ENCODE results near the gene ADD3.

The ADD3 gene

DNA sequence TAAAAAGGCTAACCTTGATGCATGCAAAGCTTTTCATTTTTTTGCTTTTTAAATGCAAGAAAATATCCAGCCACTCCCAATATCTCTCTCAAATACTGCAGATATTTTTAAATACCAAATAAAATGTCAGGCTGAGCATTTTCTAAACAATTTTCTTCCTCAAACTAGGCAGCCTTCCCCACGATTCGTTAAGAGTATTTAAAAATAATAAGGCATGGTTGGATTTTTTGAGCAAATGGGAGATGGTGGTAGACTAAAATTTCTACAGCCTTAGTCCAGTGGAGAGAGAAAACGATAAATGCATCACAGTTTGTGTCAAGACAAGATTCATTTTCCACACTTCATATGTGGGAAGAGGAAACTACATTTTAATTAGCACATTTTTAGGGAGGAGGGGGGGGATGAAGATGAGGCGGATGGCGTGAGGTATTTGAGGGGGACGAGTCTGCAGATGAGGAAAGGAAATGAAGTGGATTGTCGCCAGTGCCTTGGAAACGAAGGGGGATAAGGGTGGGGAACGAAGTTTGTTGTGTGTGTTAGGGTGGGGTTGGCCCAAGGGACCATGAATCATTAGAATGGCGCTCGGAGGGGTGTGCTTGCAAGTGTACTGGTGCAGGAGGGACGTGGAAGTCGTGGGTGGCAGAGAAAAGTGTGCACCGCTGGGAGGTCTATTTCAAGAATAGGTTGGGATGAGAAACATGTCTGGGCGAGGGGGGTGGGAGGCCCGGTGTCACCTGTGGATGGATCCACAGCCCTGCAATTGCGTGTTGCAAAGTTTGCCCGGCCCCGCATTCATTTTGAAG lies 1.2 kb upstream of the ADD3 start:
- peak overlapping the region; percentile 95 for H3K18ac ChIP-seq (ENCODE audit: low read length)
- 100% methylated on average over 3 of the region's 19 CpGs for WGBS (ENCODE audit: extremely low coverage, insufficient coverage, insufficient read length)
- peak overlapping the region; percentile 97 for H2AFZ ChIP-seq (ENCODE audit: insufficient read depth, low read length, poor library complexity)
- peak overlapping the region; percentile 95 for H4K12ac ChIP-seq (ENCODE audit: low read depth, low read length)
- H3K4me2 ChIP-seq (ENCODE audit: low read length): peak overlapping the region; percentile 71
- no peaks in the 10 kb centered on the region for H3K9me3 ChIP-seq (ENCODE audit: insufficient read depth, low read depth, low read length)
- H4K8ac ChIP-seq (ENCODE audit: low read depth, low read length): peak overlapping the region; percentile 96
- peak overlapping the region; percentile 96 for H2BK120ac ChIP-seq (ENCODE audit: insufficient read depth, low read length, poor library complexity)
- peak overlapping the region; percentile 89 for H2BK12ac ChIP-seq (ENCODE audit: low read length)
- H3K4me1 ChIP-seq (ENCODE audit: control insufficient read depth in 1 of 2, insufficient read depth in 2 of 2, low read length in 2 of 2): peaks cover 9 to 14% of the 10 kb centered on the region in 2 experiments
- no peaks in the 10 kb centered on the region for H3K27me3 ChIP-seq (ENCODE audit: insufficient read depth, low read length)
- no peak overlapping the region for H3K4ac ChIP-seq (ENCODE audit: low read depth, low read length)
- H3K36me3 ChIP-seq (ENCODE audit: control insufficient read depth in 1 of 2, insufficient read depth in 2 of 2, low read length in 2 of 2): no peaks in the 10 kb centered on the region
- no peak overlapping the region for H3K4me3 ChIP-seq (ENCODE audit: low read depth, low read length)
- peak overlapping the region; percentile 98 for H3K14ac ChIP-seq (ENCODE audit: low read length)
- peak overlapping the region; percentile 80 for H3K27ac ChIP-seq (ENCODE audit: low read depth, low read length)
- H3K9ac ChIP-seq (ENCODE audit: low read length): peak overlapping the region; percentile 81
- peak overlapping the region; percentile 97 for H2BK5ac ChIP-seq (ENCODE audit: low read depth, low read length, poor library complexity)
- H2AK5ac ChIP-seq (ENCODE audit: low read length): peak overlapping the region; percentile 86
- H4K91ac ChIP-seq (ENCODE audit: low read depth, low read length): peak overlapping the region; percentile 99
- no peak for DNase-seq
- H3K23ac ChIP-seq (ENCODE audit: low read length): no peak overlapping the region
- H3K79me2 ChIP-seq (ENCODE audit: control insufficient read depth, insufficient read depth, low read length, poor library complexity): peaks cover 14% of the 10 kb centered on the region
- H3K79me1 ChIP-seq (ENCODE audit: low read length): peaks cover 15% of the 10 kb centered on the region

DNA sequence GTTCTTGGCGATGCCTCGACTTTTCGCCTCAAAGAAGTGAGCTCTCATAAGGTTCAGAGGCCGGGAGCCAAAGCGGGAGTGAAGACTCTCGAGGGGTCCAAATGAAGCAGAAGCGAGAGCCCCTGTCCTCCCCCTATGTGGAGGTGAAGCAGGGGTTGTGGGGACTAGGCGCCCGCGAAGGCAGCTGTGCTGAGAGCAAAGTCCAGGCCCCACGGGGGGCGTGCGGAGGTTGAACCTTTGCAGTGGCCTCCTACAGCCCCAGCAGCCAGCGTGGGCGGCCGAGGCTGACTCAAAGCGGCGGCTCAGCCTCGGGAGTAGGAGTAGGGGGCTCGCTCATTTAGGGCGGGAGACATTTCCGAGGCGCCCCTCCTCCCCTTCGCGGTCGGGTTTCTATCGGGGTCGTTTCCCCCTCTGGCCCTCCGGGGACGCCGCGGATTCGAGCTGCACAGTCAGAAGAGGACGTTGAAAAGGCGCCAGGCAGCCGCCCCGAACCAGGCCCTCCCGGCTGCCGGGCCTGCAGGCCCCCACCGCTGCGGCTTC lies 553 bp upstream of the ADD3 start:
- Histone ChIP-seq H3K27me3 (ENCODE audit: insufficient read depth, low read length) (no peaks in the 10 kb centered on the region), H3K9ac (ENCODE audit: low read length) (peak overlapping the region; percentile 81), H4K8ac (ENCODE audit: low read depth, low read length) (peak overlapping the region; percentile 96), H3K9me3 (ENCODE audit: insufficient read depth, low read depth, low read length) (no peaks in the 10 kb centered on the region), H3K79me2 (ENCODE audit: control insufficient read depth, insufficient read depth, low read length, poor library complexity) (peaks cover 14% of the 10 kb centered on the region), H2AFZ (ENCODE audit: insufficient read depth, low read length, poor library complexity) (peak overlapping the region; percentile 97), H3K14ac (ENCODE audit: low read length) (peak overlapping the region; percentile 98), H4K91ac (ENCODE audit: low read depth, low read length) (peak overlapping the region; percentile 99), H2BK5ac (ENCODE audit: low read depth, low read length, poor library complexity) (peak overlapping the region; percentile 97), H3K18ac (ENCODE audit: low read length) (peak overlapping the region; percentile 95), H3K4me3 (ENCODE audit: low read depth, low read length) (peak overlapping the region; percentile 64), H2AK5ac (ENCODE audit: low read length) (peak overlapping the region; percentile 86), H3K4ac (ENCODE audit: low read depth, low read length) (peak overlapping the region; percentile 87), H3K23ac (ENCODE audit: low read length) (no peak overlapping the region), H2BK12ac (ENCODE audit: low read length) (peak overlapping the region; percentile 89), H3K4me2 (ENCODE audit: low read length) (peak overlapping the region; percentile 71), H3K36me3 (ENCODE audit: control insufficient read depth in 1 of 2, insufficient read depth in 2 of 2, low read length in 2 of 2) (no peaks in the 10 kb centered on the region), H2BK120ac (ENCODE audit: insufficient read depth, low read length, poor library complexity) (peak overlapping the region; percentile 96), H3K27ac (ENCODE audit: low read depth, low read length) (peak overlapping the region; percentile 80), H3K79me1 (ENCODE audit: low read length) (peaks cover 15% of the 10 kb centered on the region), H3K4me1 (ENCODE audit: control insufficient read depth in 1 of 2, insufficient read depth in 2 of 2, low read length in 2 of 2) (peaks cover 9 to 14% of the 10 kb centered on the region in 2 experiments), H4K12ac (ENCODE audit: low read depth, low read length) (peak overlapping the region; percentile 95)
- peak in 1 of 2 donors; percentile 30 for DNase-seq
- no CpG with 5 or more reads among the region's 41 CpGs for WGBS (ENCODE audit: extremely low coverage, insufficient coverage, insufficient read length)

DNA sequence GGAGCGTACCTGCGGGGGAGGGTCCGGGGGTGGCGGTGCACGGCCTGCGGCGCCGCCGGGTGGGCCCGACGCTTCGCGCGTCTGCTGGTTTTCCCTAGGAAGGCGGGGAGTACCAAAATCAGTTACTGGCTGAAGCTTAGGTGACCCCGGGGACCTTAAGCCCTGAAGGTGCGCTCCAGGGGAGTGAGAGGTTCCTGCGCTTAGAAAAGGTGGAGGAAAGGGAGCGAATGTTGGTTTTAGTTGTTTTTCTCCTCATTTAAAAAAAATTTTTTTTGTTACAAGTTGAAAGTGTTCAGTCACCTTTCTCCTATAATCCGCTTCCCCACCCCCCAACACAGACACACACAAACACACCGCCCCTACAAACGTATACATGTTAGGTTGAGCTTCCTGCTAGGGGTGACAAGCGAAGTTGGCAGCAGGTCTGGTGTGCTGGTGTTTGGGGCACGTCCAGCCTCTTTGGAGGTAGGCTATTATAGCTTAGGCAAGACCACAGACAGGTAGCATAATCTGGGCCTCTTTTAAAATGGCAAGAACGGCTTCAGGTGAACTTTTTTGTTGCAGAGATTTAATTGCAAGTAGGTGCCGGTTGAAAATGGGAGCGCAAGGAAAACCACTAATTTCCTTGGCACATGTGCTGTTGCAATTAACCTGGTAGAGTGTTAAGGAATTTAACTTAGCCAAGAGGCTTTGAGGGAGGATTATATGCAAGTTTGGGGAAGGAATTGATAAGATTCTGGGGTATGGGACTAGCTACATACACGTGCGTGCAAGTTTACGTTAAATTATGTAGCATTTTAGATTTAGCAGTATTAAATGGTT lies 945 bp downstream of the ADD3 start:
- peak overlapping the region; percentile 64 for H2BK120ac ChIP-seq (ENCODE audit: insufficient read depth, low read length, poor library complexity)

DNA sequence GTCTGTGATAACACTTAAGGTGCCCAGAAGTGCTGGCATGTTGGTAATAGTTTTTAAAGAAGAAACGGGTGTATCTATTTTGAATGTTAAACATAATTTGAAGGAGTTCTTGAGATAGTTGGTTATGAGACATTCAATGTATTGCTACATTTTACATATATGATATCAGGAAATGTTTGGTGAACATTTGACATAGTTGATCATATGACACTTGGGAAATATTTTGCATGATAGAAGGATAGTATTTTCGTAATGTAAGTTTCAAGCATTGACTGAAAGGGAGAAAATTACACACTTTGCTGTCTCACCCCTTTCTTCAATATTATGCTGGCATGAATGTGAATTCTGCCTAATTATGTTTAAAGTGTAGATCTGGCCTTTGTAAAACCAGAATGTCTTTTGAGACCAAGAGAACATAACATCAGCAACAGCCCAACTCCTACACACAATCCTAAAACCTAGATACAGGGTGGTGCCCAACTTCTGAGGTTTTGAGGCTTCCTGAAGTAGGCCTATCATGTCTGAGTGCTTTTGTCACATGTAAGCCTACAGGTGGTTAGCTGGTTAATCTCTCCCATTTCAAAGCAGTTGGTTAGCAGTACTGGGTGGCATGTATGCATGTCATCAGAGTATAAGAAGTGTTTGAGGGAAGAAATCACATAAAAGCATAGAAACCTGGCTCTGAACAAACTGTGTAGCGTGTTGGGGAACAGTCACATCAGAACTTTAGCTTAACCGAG lies 2.1 kb downstream of the ADD3 start:
- H3K18ac ChIP-seq (ENCODE audit: low read length): no peak overlapping the region
- H3K36me3 ChIP-seq (ENCODE audit: control insufficient read depth in 1 of 2, insufficient read depth in 2 of 2, low read length in 2 of 2): no peaks in the 10 kb centered on the region
- H4K91ac ChIP-seq (ENCODE audit: low read depth, low read length): no peak overlapping the region
- no peak overlapping the region for H2AFZ ChIP-seq (ENCODE audit: insufficient read depth, low read length, poor library complexity)
- no peak overlapping the region for H3K27ac ChIP-seq (ENCODE audit: low read depth, low read length)
- peaks cover 18% of the 10 kb centered on the region for H3K79me2 ChIP-seq (ENCODE audit: control insufficient read depth, insufficient read depth, low read length, poor library complexity)
- H3K9me3 ChIP-seq (ENCODE audit: insufficient read depth, low read depth, low read length): no peaks in the 10 kb centered on the region
- no peak overlapping the region for H4K8ac ChIP-seq (ENCODE audit: low read depth, low read length)
- no peak for DNase-seq
- peak overlapping the region; percentile 9 for H3K4ac ChIP-seq (ENCODE audit: low read depth, low read length)
- H3K4me2 ChIP-seq (ENCODE audit: low read length): peak overlapping the region; percentile 26
- peak overlapping the region; percentile 29 for H3K23ac ChIP-seq (ENCODE audit: low read length)
- no peak overlapping the region for H2BK5ac ChIP-seq (ENCODE audit: low read depth, low read length, poor library complexity)
- no peak overlapping the region for H2BK120ac ChIP-seq (ENCODE audit: insufficient read depth, low read length, poor library complexity)
- H2AK5ac ChIP-seq (ENCODE audit: low read length): no peak overlapping the region
- no peak overlapping the region for H3K4me3 ChIP-seq (ENCODE audit: low read depth, low read length)
- H4K12ac ChIP-seq (ENCODE audit: low read depth, low read length): no peak overlapping the region
- H2BK12ac ChIP-seq (ENCODE audit: low read length): no peak overlapping the region
- peaks cover 17% of the 10 kb centered on the region for H3K79me1 ChIP-seq (ENCODE audit: low read length)
- no peaks in the 10 kb centered on the region for H3K27me3 ChIP-seq (ENCODE audit: insufficient read depth, low read length)
- H3K4me1 ChIP-seq (ENCODE audit: control insufficient read depth in 1 of 2, insufficient read depth in 2 of 2, low read length in 2 of 2): peaks cover 11 to 18% of the 10 kb centered on the region in 2 experiments
- H3K14ac ChIP-seq (ENCODE audit: low read length): no peak overlapping the region
- H3K9ac ChIP-seq (ENCODE audit: low read length): no peak overlapping the region
- WGBS (ENCODE audit: extremely low coverage, insufficient coverage, insufficient read length): no CpG with 5 or more reads among the region's 4 CpGs

More for the DNA sequence above, 945 bp downstream of the ADD3 start:
- H3K4me1 ChIP-seq (ENCODE audit: control insufficient read depth in 1 of 2, insufficient read depth in 2 of 2, low read length in 2 of 2): peaks cover 11 to 14% of the 10 kb centered on the region in 2 experiments
- H3K14ac ChIP-seq (ENCODE audit: low read length): peak overlapping the region; percentile 89
- no peak overlapping the region for H3K23ac ChIP-seq (ENCODE audit: low read length)
- peak overlapping the region; percentile 91 for H3K4ac ChIP-seq (ENCODE audit: low read depth, low read length)
- peak overlapping the region; percentile 72 for H4K91ac ChIP-seq (ENCODE audit: low read depth, low read length)
- peak overlapping the region; percentile 97 for H3K27ac ChIP-seq (ENCODE audit: low read depth, low read length)
- H3K9ac ChIP-seq (ENCODE audit: low read length): peak overlapping the region; percentile 87
- H3K18ac ChIP-seq (ENCODE audit: low read length): peak overlapping the region; percentile 83
- no peaks in the 10 kb centered on the region for H3K27me3 ChIP-seq (ENCODE audit: insufficient read depth, low read length)
- H3K9me3 ChIP-seq (ENCODE audit: insufficient read depth, low read depth, low read length): no peaks in the 10 kb centered on the region
- peak overlapping the region; percentile 83 for H2AFZ ChIP-seq (ENCODE audit: insufficient read depth, low read length, poor library complexity)
- WGBS (ENCODE audit: extremely low coverage, insufficient coverage, insufficient read length): no CpG with 5 or more reads among the region's 30 CpGs
- peak overlapping the region; percentile 61 for H4K8ac ChIP-seq (ENCODE audit: low read depth, low read length)
- H2BK5ac ChIP-seq (ENCODE audit: low read depth, low read length, poor library complexity): peak overlapping the region; percentile 90
- no peak overlapping the region for H2BK12ac ChIP-seq (ENCODE audit: low read length)
- H3K79me1 ChIP-seq (ENCODE audit: low read length): peaks cover 15% of the 10 kb centered on the region
- H3K4me2 ChIP-seq (ENCODE audit: low read length): peak overlapping the region; percentile 70
- H3K4me3 ChIP-seq (ENCODE audit: low read depth, low read length): peak overlapping the region; percentile 93
- no peak overlapping the region for H2AK5ac ChIP-seq (ENCODE audit: low read length)
- H4K12ac ChIP-seq (ENCODE audit: low read depth, low read length): peak overlapping the region; percentile 80
- peak in 1 of 2 donors; percentile 38 for DNase-seq
- no peaks in the 10 kb centered on the region for H3K36me3 ChIP-seq (ENCODE audit: control insufficient read depth in 1 of 2, insufficient read depth in 2 of 2, low read length in 2 of 2)
- H3K79me2 ChIP-seq (ENCODE audit: control insufficient read depth, insufficient read depth, low read length, poor library complexity): peaks cover 14% of the 10 kb centered on the region

Data from trophoblast cell (in vitro differentiated cells and primary cell).